Mesothelial cell of epicardium (in vitro differentiated cells): ENCODE data around the gene WASHC3. TPM values are rescaled to one million over a fixed set of nuclear protein-coding genes. Genes with fewer than 3 reads are reported as not detected.

Experiments
- DNase-seq, 2 experiments: peaks; one replicate each; pipeline ENCODE4 v3.0.0; 2021; ENCODE audit warnings: low spot score in 2 of 2; ENCODE audit not compliant: unreplicated experiment in 2 of 2
- H3K27ac Mint-ChIP-seq: 2 replicates; pipeline ENCODE4 v1.8.0; 2021; ENCODE audit warnings: mixed read lengths
- H3K27me3 Mint-ChIP-seq: 2 replicates; pipeline ENCODE4 v1.8.0; 2021; ENCODE audit warnings: low read depth, mixed read lengths
- H3K36me3 Mint-ChIP-seq: 2 replicates; pipeline ENCODE4 v1.8.0; 2021; ENCODE audit warnings: mixed read lengths
- H3K4me1 Mint-ChIP-seq: 2 replicates; pipeline ENCODE4 v1.8.0; 2021; ENCODE audit warnings: mixed read lengths
- H3K4me3 Mint-ChIP-seq: 2 replicates; pipeline ENCODE4 v1.8.0; 2021; ENCODE audit warnings: mild to moderate bottlenecking, moderate library complexity, mixed read lengths
- H3K9me3 Mint-ChIP-seq: 2 replicates; pipeline ENCODE4 v1.8.0; 2021; ENCODE audit warnings: mixed read lengths
- CTCF ChIP-seq: fragments of 200-600 bp; sonication (generic); IDR thresholded peaks from one replicate; pipeline ENCODE4 v1.5.0; 2021; ENCODE audit warnings: antibody characterized with exemption; ENCODE audit not compliant: unreplicated experiment
- total RNA-seq: library from RNA; stranded (reverse); gene quantifications from 3 replicates; pipeline ENCODE4 v1.2.1, GENCODE V29; 2021

The WASHC3 gene
- total RNA-seq, 1 donor from 2014 or later = 28.5 TPM

- peaks cover 4% of the 10 kb centered on the region for H3K9me3 Mint-ChIP-seq
- H3K36me3 Mint-ChIP-seq = no peaks in the 10 kb centered on the region
- no peaks in the 10 kb centered on the region for H3K4me1 Mint-ChIP-seq
- no peaks in the 10 kb centered on the region for H3K27me3 Mint-ChIP-seq
- H3K27ac Mint-ChIP-seq = no peak overlapping the region
- DNase-seq = no peak
- no peak for TF ChIP-seq CTCF
- no peak overlapping the region for H3K4me3 Mint-ChIP-seq
Observed at GRCh38 chr12:101966496-101966895, 95.3 kb downstream of the WASHC3 start.

- peaks cover 12% of the 10 kb centered on the region for H3K9me3 Mint-ChIP-seq
- no peak for TF ChIP-seq CTCF
- peaks cover 2% of the 10 kb centered on the region for H3K4me1 Mint-ChIP-seq
- no peak overlapping the region for H3K27ac Mint-ChIP-seq
- peaks cover 1% of the 10 kb centered on the region for H3K36me3 Mint-ChIP-seq
- H3K4me3 Mint-ChIP-seq = no peak overlapping the region
- no peaks in the 10 kb centered on the region for H3K27me3 Mint-ChIP-seq
- no peak for DNase-seq
Observed at GRCh38 chr12:101963697-101964096, 98.1 kb downstream of the WASHC3 start.

Other genes with a start within 250 kb of the WASHC3 start
- gene GNPTAB, start 231.0 kb downstream of the WASHC3 start, total RNA-seq = 33.2 to 35.9 TPM (median 33.6 TPM) in 3 replicates
- 14.4 to 17.4 TPM (median 15.8 TPM) in 3 replicates for gene DRAM1, start 184.4 kb downstream of the WASHC3 start, total RNA-seq
- 32.4 to 35.2 TPM (median 33.8 TPM) in 3 replicates for gene NUP37, start 58.1 kb upstream of the WASHC3 start, total RNA-seq
- 13.7 to 15.3 TPM (median 15.0 TPM) in 3 replicates for gene PARPBP, start 58.2 kb upstream of the WASHC3 start, total RNA-seq
- gene PMCH, start 135.8 kb upstream of the WASHC3 start, total RNA-seq = not detected in 3 replicates